ENCODE data around the gene TRERF1. TPM values are rescaled to one million over a fixed set of nuclear protein-coding genes. Genes with fewer than 3 reads are reported as not detected.

The TRERF1 gene
- total and polyA plus RNA-seq, 2 of the 8 experiments (the other 6 are each of a cell fraction or from before 2014, with no cell fraction given) = 10.8 to 21.5 TPM

DNA sequence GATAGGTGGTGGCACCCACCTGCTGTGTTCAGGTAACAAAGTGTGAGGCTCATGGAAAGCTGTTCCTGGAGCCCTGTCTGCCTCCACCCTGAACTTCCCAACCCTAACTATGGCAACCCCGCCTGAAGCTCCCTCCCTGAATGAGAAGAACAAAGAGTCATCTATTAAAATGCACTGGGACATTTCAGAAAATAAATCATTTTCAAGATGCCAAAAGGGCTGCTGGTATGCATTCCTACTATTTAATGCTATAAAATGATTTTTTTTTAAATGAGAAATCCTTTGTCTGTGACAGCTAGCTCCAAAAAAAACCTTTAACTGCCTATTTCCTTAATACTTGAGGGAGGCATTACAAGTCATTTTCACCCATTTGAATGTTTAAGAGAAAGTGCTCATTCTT, 149.7 kb downstream of the TRERF1 start:
- H3K27ac ChIP-seq (ENCODE audit: low read depth, low read length) = no peak overlapping the region
- no peak overlapping the region for H2AFZ ChIP-seq (ENCODE audit: low read length)
- DNase-seq (ENCODE audit: low read depth in 1 of 2, low spot score in 2 of 2) = no peak
- H4K5ac ChIP-seq (ENCODE audit: insufficient read length, low read depth, low read length) = no peak overlapping the region
- H3K23me2 ChIP-seq (ENCODE audit: low read depth, low read length) = no peaks in the 10 kb centered on the region
- peaks cover 0 to 11% (median 3%) of the 10 kb centered on the region in 4 experiments; a peak in 4 of 7 replicates for H3K4me1 ChIP-seq (replicated peaks in 1 of 4; ENCODE audit: control insufficient read depth in 3 of 4, insufficient read depth in 4 of 4, low read length in 3 of 4)
- H3K14ac ChIP-seq (ENCODE audit: insufficient read length) = no peak overlapping the region
- no peaks in the 10 kb centered on the region for H3K9me3 ChIP-seq (ENCODE audit: insufficient read depth in 2 of 2, low read depth in 1 of 2, low read length in 1 of 2)
- H3K4me2 ChIP-seq (ENCODE audit: insufficient read depth in 1 of 2, low read depth in 2 of 2, low read length in 2 of 2) = no peak overlapping the region
- no peak overlapping the region for H3K9ac ChIP-seq (replicated peaks in 1 of 4; ENCODE audit: extremely low read depth in 1 of 4, low read depth in 3 of 4, low read length in 3 of 4)
- no peak overlapping the region for H3K4ac ChIP-seq (replicated peaks; ENCODE audit: insufficient read length, low read depth, low read length)
- CTCF ChIA-PET (ENCODE audit: partially characterized antibody) = interaction anchor here (0.7 to 7.1 kb wide), 9 partner anchors 7 to 246 kb away, joined by 3 to 39 read pairs (median 4); no protein-coding TSS in a partner anchor
- no peak overlapping the region for H3K56ac ChIP-seq (replicated peaks; ENCODE audit: insufficient read length, low read depth, low read length)
- no peak overlapping the region for H4K91ac ChIP-seq (replicated peaks; ENCODE audit: insufficient read length, low read length)
- H3K36me3 ChIP-seq (ENCODE audit: control insufficient read depth in 2 of 4, insufficient read depth in 4 of 4, low read length in 3 of 4) = peaks cover 3 to 12% (median 4%) of the 10 kb centered on the region in 4 experiments; a peak in 4 of 8 replicates
- H3K4me3 ChIP-seq (ENCODE audit: extremely low read depth in 1 of 4, insufficient read depth in 2 of 4, low read depth in 3 of 4, low read length in 4 of 4) = no peak overlapping the region
- no peak overlapping the region for H2AK5ac ChIP-seq (ENCODE audit: low read depth, low read length)
- H2BK20ac ChIP-seq (ENCODE audit: low read length) = no peak overlapping the region
- no peak overlapping the region for H2BK120ac ChIP-seq (replicated peaks; ENCODE audit: low read depth, low read length)
- H2BK12ac ChIP-seq (ENCODE audit: low read depth, low read length) = no peak overlapping the region
- 75% methylated on average over 1 of the region's 1 CpG; no CpG with 5 or more reads in 1 of the 2 experiments for WGBS, 2 experiments (ENCODE audit: extremely low coverage in 1 of 2, insufficient coverage in 1 of 2, insufficient read length in 1 of 2, insufficient replicate concordance in 2 of 2, low coverage in 1 of 2, low lambda C conversion rate in 2 of 2, missing lambda C conversion rate in 1 of 2)
- POLR2A ChIA-PET (ENCODE audit: partially characterized antibody) = interaction anchor here (0.6 to 1.8 kb wide), 3 partner anchors 9 to 150 kb away, joined by 3 read pairs; no protein-coding TSS in a partner anchor
- H2BK5ac ChIP-seq (ENCODE audit: low read depth, low read length) = no peak overlapping the region
- H2BK15ac ChIP-seq (ENCODE audit: low read length) = no peak overlapping the region
- FAIRE-seq = no peak
- H3K27me3 ChIP-seq (replicated peaks in 1 of 4; ENCODE audit: control insufficient read depth in 3 of 4, extremely low read depth in 1 of 4, insufficient read depth in 3 of 4, low read length in 3 of 4) = no peaks in the 10 kb centered on the region
- H4K8ac ChIP-seq (ENCODE audit: extremely low read depth, insufficient read depth, low read length) = no peak overlapping the region
- H3K23ac ChIP-seq (ENCODE audit: insufficient read length) = no peak overlapping the region
- peaks cover 3% of the 10 kb centered on the region for H3K79me1 ChIP-seq (ENCODE audit: low read depth, low read length)
- H3K18ac ChIP-seq (ENCODE audit: extremely low read depth, low read length) = no peak overlapping the region
- H3K79me2 ChIP-seq (ENCODE audit: control insufficient read depth in 1 of 2, insufficient read depth in 2 of 2, low read length in 2 of 2) = peaks cover 0 to 37% of the 10 kb centered on the region in 2 experiments; a peak in 2 of 4 replicates
- H4K20me1 ChIP-seq (replicated peaks in 1 of 2; ENCODE audit: control insufficient read depth in 1 of 2, insufficient read depth in 2 of 2, low read length in 2 of 2) = peaks cover 6% of the 10 kb centered on the region in 2 experiments
- no peak for TF ChIP-seq HDAC6 (IDR thresholded peaks at IDR 0.05; ENCODE audit: low read depth, low read length)
- TF ChIP-seq RNF2 (IDR thresholded peaks at IDR 0.05; ENCODE audit: borderline replicate concordance, low read depth, low read length, missing control alignments, poor library complexity, severe bottlenecking) = no peak
- no peak for TF ChIP-seq NRF1 (IDR thresholded peaks at IDR 0.05; ENCODE audit: low read depth, low read length)
- no peak for TF ChIP-seq JUND (IDR thresholded peaks at IDR 0.05; ENCODE audit: low read length)
- TF ChIP-seq PHF8 (conservative IDR thresholded peaks at IDR 0.05; ENCODE audit: low read depth, low read length) = no peak
- no peak for TF ChIP-seq SAP30 (IDR thresholded peaks at IDR 0.05; ENCODE audit: insufficient read depth, insufficient replicate concordance, low read length)
- no peak for TF ChIP-seq GTF2F1 (IDR thresholded peaks at IDR 0.05; ENCODE audit: borderline replicate concordance, low read depth, low read length)
- no peak for TF ChIP-seq CBX5 (IDR thresholded peaks at IDR 0.05; ENCODE audit: low read depth, low read length)
- TF ChIP-seq GABPA (IDR thresholded peaks at IDR 0.05; ENCODE audit: borderline replicate concordance, insufficient read depth, low read length) = no peak
- no peak for TF ChIP-seq KDM1A (IDR thresholded peaks at IDR 0.05; ENCODE audit: borderline replicate concordance, low read length)
- no peak for TF ChIP-seq NANOG (IDR thresholded peaks at IDR 0.05; ENCODE audit: insufficient read depth, low read depth, low read length, poor library complexity, severe bottlenecking)
- no peak for TF ChIP-seq TCF12 (IDR thresholded peaks at IDR 0.05; ENCODE audit: low read depth, low read length)

Data from H1 (cell line).